HUES48 (cell line): ENCODE measurements around the gene HAUS3.

Source experiments
- H3K27ac ChIP-seq: one replicate; pipeline ENCODE4 v1.7.0; 2013; ENCODE audit warnings: low read depth, low read length, inconsistent platforms
- H3K27me3 ChIP-seq: 2 replicates; pipeline ENCODE4 v1.6.1; 2013; ENCODE audit warnings: mild to moderate bottlenecking, low read length; ENCODE audit not compliant: control insufficient read depth, insufficient read depth
- H3K36me3 ChIP-seq: 2 replicates; pipeline ENCODE4 v1.6.1; 2013; ENCODE audit warnings: low read length; ENCODE audit not compliant: control insufficient read depth, insufficient read depth
- H3K4me1 ChIP-seq: 2 replicates; pipeline ENCODE4 v1.6.1; 2013; ENCODE audit warnings: mild to moderate bottlenecking, low read length; ENCODE audit not compliant: control insufficient read depth, insufficient read depth
- H3K4me3 ChIP-seq: 2 replicates; pipeline ENCODE4 v1.5.1; 2013; ENCODE audit warnings: mild to moderate bottlenecking, low read depth, low read length
- H3K9ac ChIP-seq: 2 replicates; pipeline ENCODE4 v1.6.1; 2013; ENCODE audit warnings: mild to moderate bottlenecking, low read depth, low read length, moderate library complexity
- H3K9me3 ChIP-seq: 2 replicates; pipeline ENCODE4 v1.6.1; 2013; ENCODE audit warnings: low read length; ENCODE audit not compliant: control insufficient read depth, insufficient read depth

Gene HAUS3, protein sequence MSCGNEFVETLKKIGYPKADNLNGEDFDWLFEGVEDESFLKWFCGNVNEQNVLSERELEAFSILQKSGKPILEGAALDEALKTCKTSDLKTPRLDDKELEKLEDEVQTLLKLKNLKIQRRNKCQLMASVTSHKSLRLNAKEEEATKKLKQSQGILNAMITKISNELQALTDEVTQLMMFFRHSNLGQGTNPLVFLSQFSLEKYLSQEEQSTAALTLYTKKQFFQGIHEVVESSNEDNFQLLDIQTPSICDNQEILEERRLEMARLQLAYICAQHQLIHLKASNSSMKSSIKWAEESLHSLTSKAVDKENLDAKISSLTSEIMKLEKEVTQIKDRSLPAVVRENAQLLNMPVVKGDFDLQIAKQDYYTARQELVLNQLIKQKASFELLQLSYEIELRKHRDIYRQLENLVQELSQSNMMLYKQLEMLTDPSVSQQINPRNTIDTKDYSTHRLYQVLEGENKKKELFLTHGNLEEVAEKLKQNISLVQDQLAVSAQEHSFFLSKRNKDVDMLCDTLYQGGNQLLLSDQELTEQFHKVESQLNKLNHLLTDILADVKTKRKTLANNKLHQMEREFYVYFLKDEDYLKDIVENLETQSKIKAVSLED

DNA sequence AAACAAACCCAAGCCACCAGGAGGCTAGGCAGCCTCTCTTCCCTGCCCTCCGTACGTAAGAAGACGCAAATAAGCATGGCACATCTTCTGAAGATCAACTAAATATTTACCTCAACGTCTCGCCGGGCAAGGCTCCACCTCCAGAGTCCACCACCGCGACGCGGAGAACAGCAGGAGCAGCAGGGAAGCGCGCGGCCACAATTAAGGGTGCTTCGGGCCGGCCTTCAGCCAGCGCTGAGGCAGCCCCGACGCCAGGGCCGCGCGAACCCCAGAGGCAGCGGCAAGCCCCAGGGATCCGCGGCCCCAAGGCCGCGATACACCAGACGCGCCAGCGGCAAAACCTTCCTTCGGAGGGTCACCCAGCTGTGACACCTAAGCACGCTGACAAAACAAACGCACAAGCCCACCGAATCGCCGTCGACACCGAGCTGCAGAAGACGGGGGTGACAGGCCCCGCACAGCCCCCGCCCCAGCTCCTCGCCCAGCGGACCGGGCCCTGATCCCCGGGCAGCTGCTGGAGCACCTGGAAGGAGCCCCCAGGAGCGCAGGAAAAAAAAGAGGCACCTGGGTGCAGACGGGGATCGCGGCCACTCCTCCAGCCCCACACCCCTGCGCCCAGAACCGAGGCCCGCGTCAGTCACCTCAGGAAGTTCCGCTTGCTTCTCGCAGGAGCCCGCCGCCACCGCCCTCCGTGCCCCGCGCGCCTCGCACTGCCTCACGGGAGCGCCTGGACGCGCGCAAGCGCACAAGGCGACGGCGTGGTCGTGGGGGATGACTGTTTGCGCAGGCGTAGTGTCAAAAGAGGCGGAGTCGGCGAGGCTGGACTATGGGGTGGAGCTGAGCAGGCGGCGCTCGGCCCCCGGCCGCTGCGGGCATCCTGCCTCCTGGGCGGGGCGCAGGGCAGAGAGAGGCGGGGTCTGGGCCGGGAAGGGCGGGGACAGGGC is at the start of gene HAUS3, which contains the start of gene POLN:
Gene HAUS3 (minus strand): TSS at position 712 of the 944 bp plus-strand sequence. CDS start 1,175 bp downstream, outside the sequence.
Gene POLN (minus strand): TSS at position 712 of the 944 bp plus-strand sequence. CDS start 12,890 bp downstream, outside the sequence.
- Histone ChIP-seq H3K9me3 (0 out of 2 replicates have a peak, but pooled peaks cover 5% of the 10 kb centered on the region), H3K36me3 (peaks cover 15% of the 10 kb centered on the region), H3K4me1 (peaks cover 10% of the 10 kb centered on the region; the same call in 1 of the 2 replicates), H3K9ac (0 out of 2 replicates have a peak within 1 kb of the TSS, but pooled peaks have one; percentile 23), H3K27me3 (peaks cover 3% of the 10 kb centered on the region; the same call in 1 of the 2 replicates), H3K4me3 (peak within 1 kb of the TSS; percentile 78), H3K27ac (peak within 1 kb of the TSS; percentile 46)

DNA sequence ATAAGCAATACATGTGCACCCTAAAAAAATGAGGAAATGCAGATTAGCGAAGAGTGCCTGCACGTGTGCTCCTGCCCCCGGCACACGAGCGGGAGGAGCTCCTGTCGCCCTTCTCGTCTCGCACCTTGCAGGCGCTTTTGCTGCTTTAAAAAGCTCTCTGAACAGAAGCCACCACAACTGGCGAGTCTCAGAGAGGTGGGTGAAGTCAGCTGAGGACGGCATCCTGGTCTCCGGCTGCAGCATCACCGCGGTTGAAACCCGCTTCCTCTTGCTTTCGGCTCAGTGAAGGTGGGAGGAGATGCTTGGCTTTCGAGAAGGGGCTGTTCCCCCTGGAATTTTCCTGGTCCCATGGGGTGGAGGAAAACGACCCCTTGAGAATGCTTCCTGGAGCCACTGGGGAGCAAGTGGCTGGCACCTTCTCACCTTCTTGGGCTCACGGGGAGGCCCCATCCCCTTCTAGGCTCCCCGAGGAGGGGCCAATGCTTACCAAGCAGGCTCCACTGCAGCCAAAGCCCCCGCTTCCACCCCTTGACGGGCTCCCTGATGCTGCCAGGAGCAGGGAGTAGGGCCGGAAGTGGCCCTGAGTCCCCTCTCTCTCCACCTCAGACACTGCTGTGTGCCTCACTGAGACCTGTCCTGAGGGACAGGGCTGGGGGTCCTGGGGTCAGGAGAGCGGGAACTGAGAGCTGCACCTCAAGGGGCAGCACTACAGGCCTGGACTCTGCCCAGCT is 49.2 kb upstream of the HAUS3 start:
- H3K27me3 ChIP-seq: no peaks in the 10 kb centered on the region
- no peaks in the 10 kb centered on the region for H3K4me1 ChIP-seq
- H3K9ac ChIP-seq: no peak overlapping the region
- no peak overlapping the region for H3K4me3 ChIP-seq
- no peaks in the 10 kb centered on the region for H3K9me3 ChIP-seq
- H3K36me3 ChIP-seq: no peaks in the 10 kb centered on the region
- no peak overlapping the region for H3K27ac ChIP-seq

DNA sequence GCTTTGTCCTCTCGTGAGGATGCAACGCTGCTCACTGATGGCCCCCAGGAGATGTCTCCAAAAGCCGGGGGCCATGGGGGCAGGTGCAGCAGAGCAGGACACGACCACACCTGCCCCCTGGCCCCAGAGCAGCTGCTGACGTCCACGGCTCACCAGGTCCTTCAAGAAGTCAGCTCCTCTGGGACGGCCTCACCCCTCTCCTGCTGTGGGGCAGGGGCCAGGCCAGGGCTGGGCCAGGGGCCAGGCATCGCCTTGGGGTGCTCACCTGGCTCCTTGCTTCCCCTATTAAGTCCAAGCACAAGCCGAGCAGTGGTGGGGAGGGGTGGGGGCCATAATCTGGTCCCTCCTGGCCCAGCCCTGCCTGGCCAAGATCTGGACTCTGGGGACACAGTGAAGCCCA is 48.6 kb upstream of the HAUS3 start:
- no peak overlapping the region for H3K4me3 ChIP-seq
- no peak overlapping the region for H3K9ac ChIP-seq
- H3K27me3 ChIP-seq: no peaks in the 10 kb centered on the region
- no peaks in the 10 kb centered on the region for H3K9me3 ChIP-seq
- H3K4me1 ChIP-seq: no peaks in the 10 kb centered on the region
- H3K36me3 ChIP-seq: no peaks in the 10 kb centered on the region
- no peak overlapping the region for H3K27ac ChIP-seq

DNA sequence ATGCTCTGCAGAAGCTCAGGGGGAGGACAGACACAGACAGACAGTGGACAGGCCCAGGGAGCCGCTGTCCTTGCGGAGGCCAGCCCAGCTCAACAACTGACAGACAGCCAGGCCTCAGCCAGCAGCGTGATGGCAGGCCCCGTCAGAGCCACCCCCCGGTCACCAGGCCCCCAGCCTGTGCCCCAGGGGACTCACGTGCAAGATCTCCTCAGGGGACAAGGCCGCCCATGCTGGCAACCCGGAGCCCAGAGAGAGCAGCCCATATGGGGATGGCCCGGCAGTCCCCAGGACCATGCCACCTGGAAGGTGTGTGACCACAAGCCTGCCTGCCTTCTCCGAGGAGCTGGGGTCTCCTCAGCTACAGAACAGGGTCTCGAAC is 48.0 kb upstream of the HAUS3 start:
- Histone ChIP-seq H3K4me3 (no peak overlapping the region), H3K27ac (no peak overlapping the region)

DNA sequence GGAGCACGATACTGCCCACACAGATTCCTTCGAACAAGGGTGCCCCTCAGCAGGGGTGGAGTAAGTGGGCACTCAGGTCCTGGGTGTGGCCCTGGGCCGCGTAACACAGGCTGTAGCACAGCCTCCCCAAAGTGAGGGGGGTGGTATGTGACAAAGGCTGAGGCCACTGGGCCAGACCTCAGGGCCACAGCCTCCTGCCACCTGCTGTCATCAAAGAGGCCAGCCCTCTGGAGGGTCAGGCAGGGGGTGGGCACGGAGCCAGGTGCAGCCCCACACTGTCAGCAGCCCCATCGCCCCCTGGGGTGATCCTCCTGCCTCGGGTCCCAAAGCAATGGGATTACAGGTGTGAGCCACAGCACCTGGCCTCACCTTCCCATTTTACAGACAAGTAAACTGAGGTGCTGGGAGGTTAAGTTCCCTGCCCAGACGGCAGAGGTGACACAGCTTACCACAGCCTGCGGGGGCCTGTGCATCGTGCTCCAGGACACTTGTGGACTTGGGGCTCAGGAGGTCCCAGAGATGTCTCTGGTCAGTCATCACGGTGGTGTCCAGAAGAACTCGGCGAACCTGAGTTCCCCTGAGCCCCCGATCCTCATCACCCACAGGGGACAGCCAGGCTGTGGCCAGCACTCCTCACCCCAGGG is 47.5 kb upstream of the HAUS3 start:
- Histone ChIP-seq H3K27me3 (no peaks in the 10 kb centered on the region), H3K4me3 (no peak overlapping the region), H3K9me3 (no peaks in the 10 kb centered on the region), H3K36me3 (no peaks in the 10 kb centered on the region), H3K9ac (no peak overlapping the region), H3K27ac (no peak overlapping the region), H3K4me1 (no peaks in the 10 kb centered on the region)

More for the DNA sequence above, 48.0 kb upstream of the HAUS3 start:
- Histone ChIP-seq H3K27me3 (no peaks in the 10 kb centered on the region), H3K9ac (no peak overlapping the region), H3K4me1 (no peaks in the 10 kb centered on the region), H3K36me3 (no peaks in the 10 kb centered on the region), H3K9me3 (no peaks in the 10 kb centered on the region)

DNA sequence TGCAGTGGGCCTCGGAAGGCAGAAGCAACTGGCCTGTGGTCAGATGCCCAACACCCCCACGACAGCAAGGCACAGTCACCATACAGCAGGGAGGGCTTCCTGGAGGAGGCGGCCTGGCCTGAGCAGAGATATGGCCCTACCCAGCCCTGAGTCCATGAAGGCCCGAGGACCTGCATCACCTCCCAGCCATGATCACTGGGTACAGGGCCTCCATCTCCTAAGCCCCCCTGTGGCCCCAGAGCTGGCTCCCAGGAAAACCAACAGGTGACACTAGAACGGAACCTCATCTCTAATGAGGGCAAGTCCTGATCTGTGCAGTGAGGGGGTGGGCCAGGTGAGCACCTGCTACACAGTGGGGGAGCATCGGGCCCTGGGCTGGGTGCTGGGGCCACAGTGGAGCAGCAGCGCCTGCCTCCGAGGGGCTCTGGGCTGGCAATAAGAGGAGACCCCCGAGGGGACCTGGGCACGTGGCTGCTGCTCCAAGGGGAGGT is 46.2 kb upstream of the HAUS3 start:
- H3K36me3 ChIP-seq: no peaks in the 10 kb centered on the region
- no peak overlapping the region for H3K9ac ChIP-seq
- no peak overlapping the region for H3K27ac ChIP-seq
- H3K4me1 ChIP-seq: no peaks in the 10 kb centered on the region
- no peak overlapping the region for H3K4me3 ChIP-seq
- no peaks in the 10 kb centered on the region for H3K9me3 ChIP-seq
- H3K27me3 ChIP-seq: no peaks in the 10 kb centered on the region

DNA sequence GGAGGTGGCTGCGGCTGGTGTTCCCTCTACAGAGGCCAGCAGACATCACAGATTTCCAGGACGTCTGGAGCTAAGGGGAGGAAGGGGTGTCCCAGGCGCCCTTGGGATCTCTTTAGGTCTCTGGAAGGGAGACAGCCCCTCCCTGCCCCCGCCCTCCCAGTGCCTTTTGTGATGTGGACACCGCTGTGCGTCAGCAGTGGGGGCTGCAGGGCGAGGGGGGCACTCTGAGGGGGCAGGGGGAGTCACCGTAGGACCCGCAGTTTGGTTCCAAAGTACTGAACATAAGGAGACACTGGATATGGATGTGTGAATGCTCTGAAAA is 45.6 kb upstream of the HAUS3 start:
- Histone ChIP-seq H3K9me3 (no peaks in the 10 kb centered on the region), H3K27me3 (no peaks in the 10 kb centered on the region), H3K4me1 (no peaks in the 10 kb centered on the region), H3K36me3 (no peaks in the 10 kb centered on the region), H3K4me3 (no peak overlapping the region), H3K27ac (no peak overlapping the region), H3K9ac (no peak overlapping the region)

DNA sequence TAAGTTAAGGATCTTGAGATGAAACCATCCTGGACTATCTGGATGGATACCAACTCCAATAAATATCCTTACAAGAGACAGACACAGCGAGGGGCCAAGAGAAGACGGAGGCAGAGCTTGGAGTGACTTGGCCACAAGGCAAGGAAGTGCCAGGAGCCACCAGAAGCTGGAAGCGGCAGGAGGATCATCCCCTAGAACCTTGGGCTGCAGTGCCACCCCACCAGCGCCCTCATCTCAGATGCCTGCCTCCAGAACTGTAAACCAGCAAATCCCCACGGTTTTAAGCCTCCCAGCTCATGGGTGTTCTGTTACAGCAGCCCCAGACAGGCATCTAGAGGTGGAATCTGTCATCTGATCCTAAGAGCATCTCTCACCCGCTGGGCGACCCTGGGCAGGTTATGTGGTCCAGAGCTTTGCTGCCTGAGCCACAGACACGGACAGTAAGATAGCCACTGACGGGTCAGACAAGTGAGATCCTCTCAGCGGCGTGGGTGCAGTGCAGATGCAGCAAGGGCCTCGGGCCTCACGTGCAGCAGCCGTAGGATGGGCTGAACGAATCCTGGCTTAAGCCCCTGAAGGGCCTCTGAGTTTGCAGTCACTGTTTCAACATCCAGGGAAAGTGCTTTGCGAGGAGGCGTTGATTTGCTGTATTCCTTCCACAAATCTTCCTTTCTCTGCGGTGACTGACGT is 45.1 kb upstream of the HAUS3 start:
- no peaks in the 10 kb centered on the region for H3K36me3 ChIP-seq
- no peaks in the 10 kb centered on the region for H3K4me1 ChIP-seq
- no peak overlapping the region for H3K27ac ChIP-seq
- no peaks in the 10 kb centered on the region for H3K27me3 ChIP-seq
- no peaks in the 10 kb centered on the region for H3K9me3 ChIP-seq
- H3K9ac ChIP-seq: no peak overlapping the region
- H3K4me3 ChIP-seq: no peak overlapping the region

DNA sequence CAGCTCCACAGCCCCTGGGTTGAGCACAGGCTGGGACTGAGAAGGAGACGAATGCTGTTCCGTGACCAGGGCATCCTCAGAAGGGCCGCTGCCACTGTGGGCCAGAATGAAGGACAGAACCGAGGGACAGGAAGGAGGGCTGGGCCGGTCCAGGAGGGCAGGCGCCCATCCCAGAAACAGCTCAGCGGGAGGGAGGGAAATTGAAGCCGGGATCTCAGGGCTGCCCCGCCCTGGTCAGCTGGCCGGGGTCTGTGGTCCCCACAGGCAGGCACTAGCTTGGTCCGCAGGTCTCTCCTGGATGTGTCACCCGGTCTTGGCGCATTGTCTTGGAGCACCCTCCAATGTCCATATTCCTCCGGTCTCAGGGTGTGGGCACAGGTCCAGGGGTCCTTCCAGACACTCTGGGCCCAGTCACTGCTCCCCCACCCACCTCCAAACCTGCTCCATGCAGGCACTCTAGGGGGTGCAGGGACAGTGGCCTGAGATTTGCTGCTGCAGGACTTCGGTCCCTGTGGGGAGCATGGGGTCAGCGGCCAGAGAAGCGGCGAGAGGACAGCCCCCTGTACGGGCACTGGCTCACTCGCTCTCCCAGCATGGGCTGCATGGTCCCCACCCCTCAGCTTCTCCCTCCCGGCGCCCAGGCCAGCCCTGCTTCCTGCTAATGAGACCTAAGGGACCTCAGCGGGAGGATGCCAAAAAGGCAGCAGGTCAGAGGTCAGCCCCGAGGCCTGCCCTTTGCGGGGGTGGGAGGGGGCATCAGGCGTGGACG is 43.9 kb upstream of the HAUS3 start:
- no peaks in the 10 kb centered on the region for H3K9me3 ChIP-seq
- H3K36me3 ChIP-seq: no peaks in the 10 kb centered on the region
- no peak overlapping the region for H3K4me3 ChIP-seq
- H3K9ac ChIP-seq: no peak overlapping the region
- H3K4me1 ChIP-seq: no peaks in the 10 kb centered on the region
- no peak overlapping the region for H3K27ac ChIP-seq
- no peaks in the 10 kb centered on the region for H3K27me3 ChIP-seq
